Measurements from ENCODE around the gene CD53.
"Not testable (repeated sequence)": the region's sequence is repeated elsewhere in the genome, so short reads cannot be mapped to it uniquely, and the experiment has no call there.

Gene CD53

GRCh38 chr1:110872745-110873720 is at the start of gene CD53:
Gene CD53, plus strand, starts transcription at chr1:110873148. Its CDS starts 18,261 bp downstream, at chr1:110891409.
- no peak for DNase-seq

- no peak for DNase-seq
Measured at GRCh38 chr1:110824192-110824591, 48.8 kb upstream of the CD53 start.

- peak; percentile 3 to 6 for DNase-seq
Measured at GRCh38 chr1:110829955-110830553, 42.9 kb upstream of the CD53 start.

GRCh38 chr1:110833779-110834178 is 39.2 kb upstream of the CD53 start:
- DNase-seq, result not testable (repeated sequence)

GRCh38 chr1:110846861-110847260 is 26.1 kb upstream of the CD53 start:
- DNase-seq, result no peak

GRCh38 chr1:110850145-110850544 is 22.8 kb upstream of the CD53 start:
- no peak for DNase-seq

GRCh38 chr1:110850627-110851026 is 22.3 kb upstream of the CD53 start:
- DNase-seq, result no peak

- DNase-seq, result no peak
Measured at GRCh38 chr1:110853135-110853534, 19.8 kb upstream of the CD53 start.

- DNase-seq, result no peak
Measured at GRCh38 chr1:110856410-110856809, 16.5 kb upstream of the CD53 start.

- DNase-seq, result no peak
Measured at GRCh38 chr1:110857964-110858948, 14.7 kb upstream of the CD53 start.

- DNase-seq, result no peak
Measured at GRCh38 chr1:110859062-110859461, 13.9 kb upstream of the CD53 start.

- no peak for DNase-seq
Measured at GRCh38 chr1:110860174-110860573, 12.8 kb upstream of the CD53 start.

- not testable (repeated sequence) for DNase-seq
Measured at GRCh38 chr1:110860620-110861019, 12.3 kb upstream of the CD53 start.

GRCh38 chr1:110861942-110862341 is 11.0 kb upstream of the CD53 start:
- DNase-seq, result not testable (repeated sequence)

GRCh38 chr1:110864287-110864686 is 8.7 kb upstream of the CD53 start:
- DNase-seq, result no peak

- DNase-seq, result no peak
Measured at GRCh38 chr1:110870721-110871388, 2.1 kb upstream of the CD53 start.

GRCh38 chr1:110872366-110872744 is 593 bp upstream of the CD53 start:
- no peak for DNase-seq

- no peak for DNase-seq
Measured at GRCh38 chr1:110873856-110874255, 908 bp downstream of the CD53 start.

GRCh38 chr1:110874324-110875215 is 1.6 kb downstream of the CD53 start:
- DNase-seq, result no peak

GRCh38 chr1:110875216-110875731 is 2.3 kb downstream of the CD53 start:
- no peak for DNase-seq

GRCh38 chr1:110876748-110877341 is 3.9 kb downstream of the CD53 start:
- DNase-seq, result no peak

All from NCI-H187 (cell line).